ENCODE data around the gene PRRT3.

DNA sequence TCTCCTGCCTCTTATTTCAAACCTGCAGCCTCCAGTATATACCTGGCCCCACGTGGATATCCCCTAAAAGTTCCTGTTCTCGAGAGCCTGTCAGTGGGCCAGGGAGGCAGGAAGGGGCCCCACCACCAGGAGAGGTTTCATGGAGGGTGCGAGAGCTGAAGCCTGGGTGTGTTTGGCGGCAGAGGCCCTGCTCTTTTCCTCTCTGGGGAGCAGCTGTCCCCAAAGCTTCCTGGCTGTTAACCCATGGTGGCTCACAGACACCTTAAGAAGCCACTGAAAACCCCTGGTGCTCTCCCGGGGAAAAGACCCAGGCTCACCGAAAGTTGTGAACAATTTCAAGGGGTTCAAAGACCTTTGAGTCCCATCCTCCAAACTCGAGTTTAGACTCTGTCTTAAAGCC lies 1.1 kb downstream of the PRRT3 start:
- TF ChIP-seq FOXM1 (IDR thresholded peaks at IDR 0.05; ENCODE audit: borderline replicate concordance) (no peak), SUZ12 (IDR thresholded peaks at IDR 0.05) (no peak), FOXA1 (IDR thresholded peaks at IDR 0.05) (no peak), ZNF384 (IDR thresholded peaks at IDR 0.05) (no peak), SP1 (IDR thresholded peaks at IDR 0.05) (no peak), BHLHE40 (IDR thresholded peaks at IDR 0.05; ENCODE audit: borderline replicate concordance) (no peak)

Measured in HEK293T (cell line).